Lower lobe of right lung (tissue), 2 donors: ENCODE data around the gene SREBF2. TPM values are rescaled to one million over a fixed set of nuclear protein-coding genes. Genes with fewer than 3 reads are reported as not detected.
A peak's percentile ranks its signal among the peaks of the same experiment; 100 is the strongest.

ENCODE experiments used
- ATAC-seq, 2 donors: fragments of 200-7000 bp; cut with Tn5 transposase; one replicate each; pipeline ENCODE4 v1.9.1; 2020 to 2022; ENCODE audit warnings: mild to moderate bottlenecking in 2 of 2, moderate library complexity in 2 of 2
- DNase-seq: peaks from one replicate; pipeline ENCODE4 v3.0.0-alpha.2; 2020
- H3K27ac ChIP-seq: fragments of 200-600 bp; one replicate; pipeline ENCODE4 v1.8.0; 2022
- H3K27me3 ChIP-seq: fragments of 200-600 bp; one replicate; pipeline ENCODE4 v1.8.0; 2022; ENCODE audit warnings: low read depth
- H3K36me3 ChIP-seq: fragments of 200-600 bp; one replicate; pipeline ENCODE4 v1.8.0; 2022; ENCODE audit warnings: mild to moderate bottlenecking
- H3K4me1 ChIP-seq: fragments of 200-600 bp; one replicate; pipeline ENCODE4 v1.8.0; 2022
- H3K4me3 ChIP-seq: fragments of 200-600 bp; one replicate; pipeline ENCODE4 v1.8.0; 2022; ENCODE audit warnings: mild to moderate bottlenecking
- H3K9me3 ChIP-seq: fragments of 200-600 bp; one replicate; pipeline ENCODE4 v1.8.0; 2022
- intact Hi-C: fragments of 100-400 bp; cut with DNase I; formaldehyde crosslinking; loops from one replicate; pipeline ENCODE4 v1.11.0; 2022
- total RNA-seq: library from RNA; stranded (reverse); fragmentation: NEBNext Ultra II Directional; extraction: Animal tissue kit (Norgen Biotek cat#: 25700); gene quantifications from one replicate; pipeline ENCODE4 v1.2.1, GENCODE V29; 2021
- TF ChIP-seq, protein P1 (sequence below): fragments of 200-600 bp; IDR thresholded peaks from one replicate; pipeline ENCODE4 v1.8.0; 2022; ENCODE audit warnings: antibody characterized with exemption, mild to moderate bottlenecking
- donor health status: DM: no; HTN: yes; CAD: no; lungs with severe emphysema.

The SREBF2 gene
- total RNA-seq, 1 donor from 2014 or later = 132 TPM

DNA sequence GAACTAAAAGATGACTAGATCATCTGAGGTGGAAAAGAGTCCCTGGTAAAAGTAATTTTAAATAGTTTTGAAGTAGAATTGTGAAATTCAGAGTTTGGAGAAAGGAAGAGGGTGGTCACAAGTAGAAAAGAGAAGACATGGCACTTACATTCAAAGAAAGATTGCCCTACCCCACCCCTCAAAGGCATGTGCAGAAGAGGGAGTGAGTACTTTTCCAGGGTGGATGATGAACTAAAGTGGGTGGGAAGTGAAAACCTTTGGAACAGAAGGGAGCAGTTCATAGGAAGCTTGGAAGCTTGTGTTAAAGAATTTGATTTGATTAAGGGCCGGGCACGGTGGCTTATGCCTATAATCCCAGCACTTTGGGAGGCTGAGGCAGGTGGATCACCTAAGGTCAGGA lies 23.6 kb downstream of the SREBF2 start:
- Histone ChIP-seq H3K27me3 (no peaks in the 10 kb centered on the region), H3K27ac (peak overlapping the region; percentile 5), H3K9me3 (no peaks in the 10 kb centered on the region), H3K4me1 (peaks cover 17% of the 10 kb centered on the region), H3K36me3 (peaks cover under 1% of the 10 kb centered on the region), H3K4me3 (no peak overlapping the region)
- TF ChIP-seq, protein P1, sequence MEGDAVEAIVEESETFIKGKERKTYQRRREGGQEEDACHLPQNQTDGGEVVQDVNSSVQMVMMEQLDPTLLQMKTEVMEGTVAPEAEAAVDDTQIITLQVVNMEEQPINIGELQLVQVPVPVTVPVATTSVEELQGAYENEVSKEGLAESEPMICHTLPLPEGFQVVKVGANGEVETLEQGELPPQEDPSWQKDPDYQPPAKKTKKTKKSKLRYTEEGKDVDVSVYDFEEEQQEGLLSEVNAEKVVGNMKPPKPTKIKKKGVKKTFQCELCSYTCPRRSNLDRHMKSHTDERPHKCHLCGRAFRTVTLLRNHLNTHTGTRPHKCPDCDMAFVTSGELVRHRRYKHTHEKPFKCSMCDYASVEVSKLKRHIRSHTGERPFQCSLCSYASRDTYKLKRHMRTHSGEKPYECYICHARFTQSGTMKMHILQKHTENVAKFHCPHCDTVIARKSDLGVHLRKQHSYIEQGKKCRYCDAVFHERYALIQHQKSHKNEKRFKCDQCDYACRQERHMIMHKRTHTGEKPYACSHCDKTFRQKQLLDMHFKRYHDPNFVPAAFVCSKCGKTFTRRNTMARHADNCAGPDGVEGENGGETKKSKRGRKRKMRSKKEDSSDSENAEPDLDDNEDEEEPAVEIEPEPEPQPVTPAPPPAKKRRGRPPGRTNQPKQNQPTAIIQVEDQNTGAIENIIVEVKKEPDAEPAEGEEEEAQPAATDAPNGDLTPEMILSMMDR = no peak
- ATAC-seq (no peak), DNase-seq (no peak)
- intact Hi-C loops = no loop called here

DNA sequence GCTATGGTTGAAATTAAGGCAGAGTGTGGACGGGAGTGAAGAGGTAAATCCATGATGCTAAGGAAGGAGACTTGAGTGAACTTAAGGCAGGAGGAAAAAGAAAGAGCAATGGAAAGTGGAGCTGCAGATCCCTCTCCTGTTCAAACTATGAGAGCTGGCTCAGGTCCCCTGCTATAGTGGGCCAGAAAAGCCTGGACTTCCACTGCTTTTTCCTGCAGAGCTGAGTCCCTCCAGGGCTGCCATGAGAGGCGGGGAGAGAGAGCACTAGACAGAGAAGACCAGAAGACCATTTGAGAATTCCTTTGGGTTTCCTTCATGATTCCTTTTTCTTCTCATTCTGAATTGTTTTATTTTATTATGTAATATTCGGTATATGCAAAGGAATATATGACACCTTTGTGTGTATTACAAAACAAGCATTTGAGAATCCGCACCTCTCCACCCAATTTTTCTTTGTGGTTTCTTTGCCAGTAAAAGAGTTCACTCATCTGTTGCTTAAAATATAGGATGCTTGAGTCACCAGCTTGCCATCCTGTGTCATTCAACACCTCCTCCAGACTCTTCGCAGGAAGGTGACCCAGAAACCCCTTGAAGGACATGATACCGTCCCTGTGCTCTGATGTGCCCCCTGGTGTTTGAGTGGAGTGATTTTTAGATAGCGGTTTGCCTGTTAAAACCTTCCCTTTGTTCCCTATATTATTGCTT lies 24.4 kb downstream of the SREBF2 start:
- TF ChIP-seq, protein P1 = peak; percentile 46
- ATAC-seq = peak; percentile 41 to 69
- Histone ChIP-seq H3K9me3 (no peaks in the 10 kb centered on the region), H3K27me3 (no peaks in the 10 kb centered on the region), H3K4me1 (peaks cover 24% of the 10 kb centered on the region), H3K4me3 (no peak overlapping the region), H3K36me3 (no peaks in the 10 kb centered on the region), H3K27ac (no peak overlapping the region)
- DNase-seq = no peak
- intact Hi-C loops = no loop called here

DNA sequence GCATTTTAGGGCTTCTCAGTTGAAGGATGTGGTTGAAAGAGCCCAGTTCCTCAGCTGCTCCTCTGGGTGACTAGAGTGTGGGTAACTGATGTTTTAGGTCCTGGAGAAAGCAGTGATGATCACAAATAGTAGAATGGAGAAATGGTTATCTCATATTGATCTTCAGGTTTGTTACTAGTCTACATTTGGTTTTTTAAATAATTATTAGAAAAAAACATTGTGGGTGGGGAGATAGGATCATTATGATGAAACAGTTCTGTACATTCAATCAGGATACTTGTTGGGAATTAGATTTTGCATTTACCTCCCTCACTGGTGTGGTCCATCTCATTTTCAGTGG lies 24.9 kb downstream of the SREBF2 start:
- peaks cover 30% of the 10 kb centered on the region for H3K4me1 ChIP-seq
- ATAC-seq (no peak), DNase-seq (no peak)
- H3K27ac ChIP-seq = no peak overlapping the region
- no peaks in the 10 kb centered on the region for H3K27me3 ChIP-seq
- TF ChIP-seq, protein P1 = no peak
- no peak overlapping the region for H3K4me3 ChIP-seq
- H3K9me3 ChIP-seq = no peaks in the 10 kb centered on the region
- intact Hi-C loops = no loop called here
- H3K36me3 ChIP-seq = no peaks in the 10 kb centered on the region

DNA sequence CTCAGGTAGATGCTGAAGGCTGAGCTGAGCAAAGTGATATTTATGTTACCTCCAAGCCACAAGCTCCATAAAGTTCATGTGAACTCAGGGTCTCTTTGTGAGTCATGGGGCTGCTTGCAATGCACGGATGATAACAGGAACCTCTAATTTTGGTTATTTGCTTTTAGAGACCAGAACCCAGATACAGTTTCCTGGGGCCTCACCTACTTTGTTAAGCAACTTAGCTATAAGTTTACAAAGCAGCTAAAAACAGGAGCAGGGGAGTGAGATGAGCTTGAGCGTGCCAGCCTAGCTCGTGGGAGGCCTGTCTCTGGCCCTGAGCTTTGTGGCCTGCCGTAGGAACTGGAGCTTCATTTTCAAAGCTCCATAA lies 29.2 kb downstream of the SREBF2 start:
- intact Hi-C loops = no loop called here
- DNase-seq (no peak), ATAC-seq (peak in 1 of 2 donors; percentile 6)
- H3K4me3 ChIP-seq = no peak overlapping the region
- TF ChIP-seq, protein P1 = no peak
- H3K27me3 ChIP-seq = no peaks in the 10 kb centered on the region
- peaks cover 28% of the 10 kb centered on the region for H3K4me1 ChIP-seq
- H3K9me3 ChIP-seq = no peaks in the 10 kb centered on the region
- peak overlapping the region; percentile 73 for H3K27ac ChIP-seq
- H3K36me3 ChIP-seq = peaks cover 7% of the 10 kb centered on the region

DNA sequence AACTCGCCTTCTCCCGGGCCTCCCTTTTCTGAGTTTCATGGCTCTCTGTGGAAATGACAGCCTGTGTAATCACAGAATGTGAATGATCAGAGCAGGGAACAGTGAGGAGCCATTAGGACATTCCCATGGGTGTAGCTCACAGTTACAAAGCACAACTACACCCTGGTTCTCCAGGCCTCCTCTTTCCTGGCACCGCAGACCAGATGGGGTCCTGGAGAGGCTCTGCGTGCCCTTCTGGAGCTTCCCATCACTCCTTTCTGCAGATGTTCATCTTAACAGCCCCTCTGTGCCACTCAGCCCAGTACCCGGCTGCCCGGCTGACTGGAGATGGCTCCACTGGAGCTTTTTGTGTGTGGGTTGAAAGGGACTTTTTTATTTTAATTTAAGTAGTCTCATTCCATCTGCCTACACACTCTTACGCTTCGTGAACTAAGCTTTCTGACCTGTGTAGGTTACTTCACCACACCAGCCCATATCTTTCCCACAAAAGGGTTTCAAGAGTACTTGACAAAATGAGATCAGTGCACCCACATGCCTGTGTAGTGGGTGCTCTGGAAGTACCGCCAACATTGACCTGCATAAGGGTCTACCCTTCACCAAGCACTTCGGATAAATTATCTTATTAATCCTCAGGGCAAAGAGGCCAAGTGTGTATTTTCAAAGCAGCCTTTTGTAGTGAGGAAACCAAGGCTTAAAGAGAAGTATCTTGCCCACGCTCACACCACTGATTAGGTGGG lies 29.8 kb downstream of the SREBF2 start:
- no peak overlapping the region for H3K4me3 ChIP-seq
- TF ChIP-seq, protein P1 = no peak
- peaks cover 12% of the 10 kb centered on the region for H3K36me3 ChIP-seq
- H3K27ac ChIP-seq = peak overlapping the region; percentile 73
- ATAC-seq (peak; percentile 87 to 91), DNase-seq (no peak)
- intact Hi-C loops = no loop called here
- no peaks in the 10 kb centered on the region for H3K9me3 ChIP-seq
- peaks cover 25% of the 10 kb centered on the region for H3K4me1 ChIP-seq
- H3K27me3 ChIP-seq = no peaks in the 10 kb centered on the region
